Measurements from ENCODE around the gene OSR1. TPM values are rescaled to one million over a fixed set of nuclear protein-coding genes. Genes with fewer than 3 reads are reported as not detected.

OSR1 gene
- total and polyA plus RNA-seq, 2 of the 4 experiments (the other 2 are of a cell fraction) = 12.4 to 48.0 TPM

- no peak for TF ChIP-seq MAZ (IDR thresholded peaks at IDR 0.05; ENCODE audit: borderline replicate concordance, low read depth, low read length)
- TF ChIP-seq MAFK (IDR thresholded peaks at IDR 0.05; ENCODE audit: low read depth, low read length) = no peak
- TF ChIP-seq RAD21 (IDR thresholded peaks at IDR 0.05; ENCODE audit: low read length) = no peak
- TF ChIP-seq MXI1 (IDR thresholded peaks at IDR 0.05; ENCODE audit: borderline replicate concordance, low read depth, low read length) = no peak
- no peak for TF ChIP-seq POLR2A (IDR thresholded peaks at IDR 0.05; ENCODE audit: low read depth, low read length)
- no peak for TF ChIP-seq CTCF (conservative IDR thresholded peaks at IDR 0.05; ENCODE audit: low read depth, low read length)
- TF ChIP-seq SMC3 (IDR thresholded peaks at IDR 0.05; ENCODE audit: low read depth, low read length) = no peak
- no peak for TF ChIP-seq CEBPB (IDR thresholded peaks at IDR 0.05; ENCODE audit: low read depth, low read length)
- TF ChIP-seq ELK1 (IDR thresholded peaks at IDR 0.05; ENCODE audit: borderline replicate concordance, low read depth, low read length) = no peak
- TF ChIP-seq RFX5 (IDR thresholded peaks at IDR 0.05; ENCODE audit: low read depth, low read length) = no peak
- TF ChIP-seq NFE2L2 (IDR thresholded peaks at IDR 0.05; ENCODE audit: low read depth, low read length) = no peak
- TF ChIP-seq CHD1 (IDR thresholded peaks at IDR 0.05; ENCODE audit: low read depth, low read length) = no peak
- TF ChIP-seq FOS (IDR thresholded peaks at IDR 0.05; ENCODE audit: low read depth, low read length) = no peak
- no peak for TF ChIP-seq RCOR1 (IDR thresholded peaks at IDR 0.05; ENCODE audit: insufficient replicate concordance, low read length)
- no peak for TF ChIP-seq BHLHE40 (IDR thresholded peaks at IDR 0.05; ENCODE audit: low read depth, low read length)
- CTCF ChIA-PET = interaction anchor here (0.6 kb wide), 1 partner anchor 1126 kb away, joined by 3 read pairs; no protein-coding TSS in a partner anchor
- Histone ChIP-seq H2BK15ac (ENCODE audit: low read depth, low read length) (no peak overlapping the region), H4K91ac (ENCODE audit: insufficient read depth, low read depth, low read length) (no peak overlapping the region), H3K9me3 (ENCODE audit: control insufficient read depth, insufficient read depth, low read length) (no peaks in the 10 kb centered on the region), H3K79me1 (ENCODE audit: low read depth in 1 of 2, low read length in 2 of 2) (no peaks in the 10 kb centered on the region), H4K20me1 (ENCODE audit: insufficient read depth, low read length) (no peaks in the 10 kb centered on the region), H3K4ac (ENCODE audit: low read depth, low read length) (no peak overlapping the region), H2BK20ac (ENCODE audit: low read depth, low read length) (no peak overlapping the region), H3K4me1 (ENCODE audit: control insufficient read depth, insufficient read depth, low read length) (peaks cover 2% of the 10 kb centered on the region; the same call in 1 of the 2 replicates), H3K4me2 (ENCODE audit: low read depth, low read length) (no peak overlapping the region), H4K5ac (ENCODE audit: low read depth, low read length) (no peak overlapping the region), H3K9ac (ENCODE audit: low read depth, low read length) (no peak overlapping the region), H3K4me3 (ENCODE audit: insufficient read depth, low read depth, low read length) (no peak overlapping the region), H2AFZ (replicated peaks; ENCODE audit: low read length, poor library complexity) (no peak overlapping the region), H3K27me3 (ENCODE audit: control insufficient read depth, insufficient read depth, low read length) (peaks cover 19% of the 10 kb centered on the region), H2AK9ac (replicated peaks; ENCODE audit: low read depth, low read length, poor library complexity) (no peak overlapping the region), H3K36me3 (ENCODE audit: control insufficient read depth, insufficient read depth, low read length) (no peaks in the 10 kb centered on the region), H3K18ac (ENCODE audit: low read depth, low read length) (no peak overlapping the region), H3K14ac (replicated peaks; ENCODE audit: low read depth, low read length) (no peak overlapping the region), H3K27ac (ENCODE audit: insufficient read depth, low read length) (no peak overlapping the region), H3K56ac (ENCODE audit: extremely low read depth, insufficient read depth, low read length) (no peak overlapping the region), H3K9me1 (ENCODE audit: insufficient read depth, low read length) (no peaks in the 10 kb centered on the region), H2BK120ac (ENCODE audit: low read depth, low read length) (no peak overlapping the region), H2BK5ac (ENCODE audit: low read depth, low read length, poor library complexity, severe bottlenecking) (no peak overlapping the region), H2AK5ac (ENCODE audit: low read depth, low read length) (no peak overlapping the region), H3K23ac (ENCODE audit: low read depth, low read length) (no peak overlapping the region), H4K8ac (ENCODE audit: low read depth in 2 of 2, low read length in 2 of 2) (no peak overlapping the region)
- no TSS peak for BruUV-seq (replicated peaks)
- ATAC-seq (ENCODE audit: low read depth) = no peak
- no CpG with 5 or more reads among the region's 3 CpGs for WGBS, 2 experiments (ENCODE audit: extremely low coverage in 2 of 2, insufficient read length in 1 of 2)
- POLR2A ChIA-PET (ENCODE audit: unreplicated experiment) = no interaction called here
- no peak for DNase-seq
- in situ Hi-C loops (cut with MboI; ENCODE audit: low sequenced_read_pairs) (loop anchor here (5.0 to 10.0 kb wide), 2 partner anchors 497 to 930 kb away; no protein-coding TSS in a partner anchor), dilution Hi-C loops (cut with HindIII; ENCODE audit: low sequenced_read_pairs, unreplicated experiment) (no loop called here), intact Hi-C loops (cut with micrococcal nuclease) (loop anchor here (5.0 kb wide), 1 partner anchor 382 kb away; no protein-coding TSS in a partner anchor)
Observed at GRCh38 chr2:19365126-19365525, 6.7 kb upstream of the OSR1 start.

Data from IMR-90 (cell line).